Measurements from ENCODE around the gene COMT. TPM values are rescaled to one million over a fixed set of nuclear protein-coding genes. Genes with fewer than 3 reads are reported as not detected.

COMT gene
- total and polyA plus RNA-seq, 4 donors = 75.3 to 430 (median 146) TPM

- H3K4me3 ChIP-seq (ENCODE audit: low read depth in 1 of 3, low read length in 3 of 3) = no peak overlapping the region
- H3K4me1 ChIP-seq (ENCODE audit: control insufficient read depth in 4 of 4, insufficient read depth in 4 of 4, low read length in 3 of 4) = peaks cover 0 to 4% (median 1%) of the 10 kb centered on the region in 4 donors
- no peak overlapping the region for H3K27ac ChIP-seq (ENCODE audit: low read depth in 1 of 2, low read length in 2 of 2)
- peaks cover 4 to 18% (median 5%) of the 10 kb centered on the region in 4 donors for H3K36me3 ChIP-seq (ENCODE audit: control insufficient read depth in 4 of 4, insufficient read depth in 3 of 4, low read depth in 1 of 4, low read length in 3 of 4)
- H3K9me3 ChIP-seq (ENCODE audit: control insufficient read depth in 4 of 4, low read length in 3 of 4) = no peaks in the 10 kb centered on the region
- H3K9ac ChIP-seq (ENCODE audit: low read depth in 1 of 2, low read length in 2 of 2) = no peak overlapping the region
- WGBS = 94% methylated on average over 9 of the region's 9 CpGs
- TF ChIP-seq HNF4A (conservative IDR thresholded peaks at IDR 0.05) (no peak), RXRA (IDR thresholded peaks at IDR 0.05) (no peak), ZBTB33 (IDR thresholded peaks at IDR 0.05) (no peak), CTCF (IDR thresholded peaks at IDR 0.05; ENCODE audit: low read depth, low read length, missing input control) (no peak), HNF4G (IDR thresholded peaks at IDR 0.05) (no peak), RAD21 (IDR thresholded peaks at IDR 0.05) (no peak), FOXA2 (IDR thresholded peaks at IDR 0.05) (no peak), EGR1 (IDR thresholded peaks at IDR 0.05; ENCODE audit: low read depth in 2 of 2) (no peak), TAF1 (conservative IDR thresholded peaks at IDR 0.05) (no peak), YY1 (IDR thresholded peaks at IDR 0.05) (no peak), FOXA1 (IDR thresholded peaks at IDR 0.05) (no peak), JUND (IDR thresholded peaks at IDR 0.05) (no peak), GABPA (IDR thresholded peaks at IDR 0.05 in 1 of 2, conservative IDR thresholded peaks at IDR 0.05 in 1 of 2) (no peak), SP1 (IDR thresholded peaks at IDR 0.05) (no peak), ATF3 (IDR thresholded peaks at IDR 0.05) (no peak), MAX (IDR thresholded peaks at IDR 0.05) (no peak)
- no peak for DNase-seq (ENCODE audit: low spot score)
- H3K27me3 ChIP-seq (ENCODE audit: control insufficient read depth in 4 of 4, insufficient read depth in 4 of 4, low read length in 3 of 4) = no peaks in the 10 kb centered on the region
Observed at GRCh38 chr22:19903031-19903430, 38.5 kb upstream of the COMT start.

- TF ChIP-seq RAD21 (IDR thresholded peaks at IDR 0.05) = no peak
- no peak for TF ChIP-seq REST (IDR thresholded peaks at IDR 0.05)
- no peak for TF ChIP-seq YY1 (IDR thresholded peaks at IDR 0.05)
- no peak for TF ChIP-seq CTCF (IDR thresholded peaks at IDR 0.05; ENCODE audit: low read depth, low read length, missing input control)
- TF ChIP-seq RXRA (IDR thresholded peaks at IDR 0.05) = no peak
- TF ChIP-seq SP1 (IDR thresholded peaks at IDR 0.05) = no peak
- no peak for TF ChIP-seq JUND (IDR thresholded peaks at IDR 0.05)
- H3K9me3 ChIP-seq (ENCODE audit: control insufficient read depth in 4 of 4, low read length in 3 of 4) = no peaks in the 10 kb centered on the region
- DNase-seq (ENCODE audit: low spot score) = no peak
- no peaks in the 10 kb centered on the region for H3K27me3 ChIP-seq (ENCODE audit: control insufficient read depth in 4 of 4, insufficient read depth in 4 of 4, low read length in 3 of 4)
- H3K27ac ChIP-seq (ENCODE audit: low read depth in 1 of 2, low read length in 2 of 2) = no peak overlapping the region
- 85% methylated on average over 12 of the region's 12 CpGs for WGBS
- no peak overlapping the region for H3K9ac ChIP-seq (ENCODE audit: low read depth in 1 of 2, low read length in 2 of 2)
- peaks cover 0 to 4% (median 1%) of the 10 kb centered on the region in 4 donors for H3K4me1 ChIP-seq (ENCODE audit: control insufficient read depth in 4 of 4, insufficient read depth in 4 of 4, low read length in 3 of 4)
- H3K4me3 ChIP-seq (ENCODE audit: low read depth in 1 of 3, low read length in 3 of 3) = no peak overlapping the region
- H3K36me3 ChIP-seq (ENCODE audit: control insufficient read depth in 4 of 4, insufficient read depth in 3 of 4, low read depth in 1 of 4, low read length in 3 of 4) = peaks cover 3 to 20% (median 7%) of the 10 kb centered on the region in 4 donors
Observed at GRCh38 chr22:19903513-19903912, 38.1 kb upstream of the COMT start.

Measured in liver (tissue), 9 donors.